Choroid plexus epithelial cell (primary cell): Measurements from ENCODE around the gene FCRLB.

Experiments
- DNase-seq: peaks from one replicate; pipeline ENCODE4 v3.0.0-alpha.2; 2010; ENCODE audit warnings: low read depth
- H3K4me3 ChIP-seq: 2 replicates; pipeline ENCODE4 v1.5.1; 2011; ENCODE audit warnings: low read depth, mild to moderate bottlenecking, control low read depth, low read length, moderate library complexity
- TF ChIP-seq, protein P1 (sequence below): conservative IDR thresholded peaks from 2 replicates; pipeline ENCODE4 v1.5.1; 2011; ENCODE audit warnings: low read depth, mild to moderate bottlenecking, control low read depth, inconsistent platforms, low read length, moderate library complexity

FCRLB gene

DNA sequence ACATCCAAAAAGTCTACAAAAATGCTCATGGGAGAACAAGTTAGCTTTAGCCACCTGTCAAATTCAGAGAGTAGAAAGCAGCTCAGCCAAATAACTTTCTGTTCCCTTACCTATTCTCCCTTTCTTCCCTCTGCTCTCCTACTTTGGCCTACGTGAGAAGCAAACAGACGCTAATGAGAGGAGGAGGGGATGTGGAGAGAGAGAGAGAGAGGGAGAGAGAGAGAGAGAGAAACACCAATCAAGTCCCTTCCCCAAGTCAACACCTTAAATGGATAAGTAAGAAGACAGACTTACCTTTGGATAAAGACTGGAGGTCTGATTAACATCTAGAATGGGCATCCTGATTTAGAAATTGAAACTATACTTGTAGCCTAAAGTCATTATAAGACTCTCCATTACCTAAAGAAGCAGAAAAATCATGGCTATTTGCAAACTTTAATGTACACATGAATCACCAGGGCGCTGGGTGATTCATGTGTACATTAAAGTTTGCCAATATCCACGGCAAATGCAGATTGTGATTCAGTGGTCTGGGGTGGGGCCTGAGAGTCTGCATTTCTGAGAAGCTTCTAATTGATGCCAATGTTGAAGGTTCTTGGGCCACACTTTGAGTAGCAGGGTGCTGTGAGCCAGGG is 15.1 kb downstream of the FCRLB start:
- no peak overlapping the region for H3K4me3 ChIP-seq
- TF ChIP-seq, protein P1, sequence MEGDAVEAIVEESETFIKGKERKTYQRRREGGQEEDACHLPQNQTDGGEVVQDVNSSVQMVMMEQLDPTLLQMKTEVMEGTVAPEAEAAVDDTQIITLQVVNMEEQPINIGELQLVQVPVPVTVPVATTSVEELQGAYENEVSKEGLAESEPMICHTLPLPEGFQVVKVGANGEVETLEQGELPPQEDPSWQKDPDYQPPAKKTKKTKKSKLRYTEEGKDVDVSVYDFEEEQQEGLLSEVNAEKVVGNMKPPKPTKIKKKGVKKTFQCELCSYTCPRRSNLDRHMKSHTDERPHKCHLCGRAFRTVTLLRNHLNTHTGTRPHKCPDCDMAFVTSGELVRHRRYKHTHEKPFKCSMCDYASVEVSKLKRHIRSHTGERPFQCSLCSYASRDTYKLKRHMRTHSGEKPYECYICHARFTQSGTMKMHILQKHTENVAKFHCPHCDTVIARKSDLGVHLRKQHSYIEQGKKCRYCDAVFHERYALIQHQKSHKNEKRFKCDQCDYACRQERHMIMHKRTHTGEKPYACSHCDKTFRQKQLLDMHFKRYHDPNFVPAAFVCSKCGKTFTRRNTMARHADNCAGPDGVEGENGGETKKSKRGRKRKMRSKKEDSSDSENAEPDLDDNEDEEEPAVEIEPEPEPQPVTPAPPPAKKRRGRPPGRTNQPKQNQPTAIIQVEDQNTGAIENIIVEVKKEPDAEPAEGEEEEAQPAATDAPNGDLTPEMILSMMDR = no peak
- DNase-seq = no peak

GRCh38 chr1:161737625-161738024 is 16.3 kb downstream of the FCRLB start:
- no peak overlapping the region for H3K4me3 ChIP-seq
- DNase-seq = no peak
- TF ChIP-seq, protein P1 = no peak

- H3K4me3 ChIP-seq = no peak overlapping the region
- peak; percentile 91 for DNase-seq
- TF ChIP-seq, protein P1 = peak; percentile 71
Measured at GRCh38 chr1:161738627-161739287, 17.4 kb downstream of the FCRLB start.

- TF ChIP-seq, protein P1 = no peak
- H3K4me3 ChIP-seq = no peak overlapping the region
- DNase-seq = no peak
Measured at GRCh38 chr1:161739865-161740566, 18.7 kb downstream of the FCRLB start.

DNA sequence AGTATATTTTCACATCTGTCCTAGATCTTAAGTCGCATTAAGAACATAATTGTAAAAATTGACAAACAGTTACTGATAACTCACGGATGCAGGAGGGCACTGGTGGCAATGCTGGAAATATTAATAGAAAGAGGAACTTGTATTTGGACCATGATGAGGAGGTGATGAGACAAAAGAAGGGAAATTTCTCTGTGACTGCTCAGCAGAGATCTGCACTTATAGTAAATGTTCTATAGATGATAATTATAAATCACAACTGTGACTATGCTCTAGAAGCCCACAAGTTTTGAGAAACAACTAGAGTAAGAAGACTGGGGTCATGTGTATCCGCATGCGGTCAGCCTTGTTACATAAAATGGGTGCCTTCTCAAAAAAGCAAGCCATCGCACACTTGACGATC is 19.6 kb downstream of the FCRLB start:
- no peak for DNase-seq
- H3K4me3 ChIP-seq = no peak overlapping the region
- TF ChIP-seq, protein P1 = no peak

DNA sequence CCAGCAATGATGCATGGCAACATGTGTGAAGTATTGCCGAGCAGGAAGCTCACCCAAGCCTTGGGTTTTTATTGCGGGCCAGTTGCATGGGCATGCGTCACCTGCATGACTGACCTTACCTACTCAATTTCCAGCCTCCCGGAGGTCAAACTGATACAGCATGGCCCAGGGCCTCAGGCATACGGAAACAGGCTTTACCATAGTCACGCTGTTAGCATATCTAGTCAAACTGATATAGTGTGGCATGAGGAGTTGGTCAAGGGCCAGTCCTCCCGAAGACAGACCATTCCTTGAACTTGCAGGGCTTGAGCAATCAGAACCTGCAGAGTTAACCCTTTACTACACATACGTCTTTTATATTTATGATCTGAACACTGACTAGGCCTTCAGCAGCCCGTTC is 21.9 kb downstream of the FCRLB start:
- TF ChIP-seq, protein P1 = no peak
- no peak for DNase-seq
- H3K4me3 ChIP-seq = no peak overlapping the region

DNA sequence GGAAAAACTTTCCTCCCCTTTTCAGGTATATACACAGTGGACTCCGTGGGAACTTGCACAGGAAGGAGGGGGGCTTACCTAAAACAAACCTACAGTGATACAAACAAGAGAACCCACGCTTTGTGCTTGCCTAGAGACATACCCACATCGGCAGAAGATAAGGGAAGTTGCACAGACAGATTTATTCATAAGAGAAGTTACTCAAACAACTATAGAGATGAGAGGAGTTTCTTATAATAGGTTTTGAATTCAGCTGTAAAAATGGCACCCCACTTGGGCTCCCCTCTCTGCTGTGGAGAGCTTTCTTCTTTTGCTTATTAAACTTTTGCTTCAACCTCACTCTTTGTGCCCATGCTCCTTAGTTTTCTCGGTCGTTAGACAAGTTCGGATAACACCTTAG is 26.5 kb downstream of the FCRLB start:
- DNase-seq = no peak
- no peak overlapping the region for H3K4me3 ChIP-seq
- TF ChIP-seq, protein P1 = no peak
